Ectodermal cell (in vitro differentiated cells): Measurements from ENCODE around the gene TADA2A.
"Not testable (repeated sequence)": the region's sequence is repeated elsewhere in the genome, so short reads cannot be mapped to it uniquely, and the experiment has no call there.

Source experiments
- H3K27ac ChIP-seq: 2 replicates; pipeline ENCODE4 v1.7.0; 2013; ENCODE audit warnings: mild to moderate bottlenecking, low read depth, low read length; ENCODE audit not compliant: insufficient read depth, poor library complexity, severe bottlenecking
- H3K27me3 ChIP-seq: 2 replicates; pipeline ENCODE4 v1.7.0; 2013; ENCODE audit warnings: mild to moderate bottlenecking, low read length; ENCODE audit not compliant: insufficient read depth, control insufficient read depth, poor library complexity, severe bottlenecking
- H3K36me3 ChIP-seq: one replicate; pipeline ENCODE4 v1.7.0; 2013; ENCODE audit warnings: low read length; ENCODE audit not compliant: control insufficient read depth, insufficient read depth
- H3K4me1 ChIP-seq: one replicate; pipeline ENCODE4 v1.7.0; 2013; ENCODE audit warnings: low read length; ENCODE audit not compliant: control insufficient read depth, insufficient read depth
- H3K4me3 ChIP-seq: 2 replicates; pipeline ENCODE4 v1.7.0; 2013; ENCODE audit warnings: low read depth, low read length, control low read depth; ENCODE audit not compliant: insufficient read depth
- H3K9me3 ChIP-seq: 2 replicates; pipeline ENCODE4 v1.7.0; 2013; ENCODE audit warnings: mild to moderate bottlenecking, low read length, moderate library complexity; ENCODE audit not compliant: control insufficient read depth
- WGBS, 2 experiments: methylation state at CpG; one replicate each; pipeline ENCODE4 v1.1.7; 2013; ENCODE audit warnings: missing lambda C conversion rate in 2 of 2; 5-methylcytosine and 5-hydroxymethylcytosine counted together

The TADA2A gene

GRCh38 chr17:37429039-37429438 lies 22.4 kb downstream of the TADA2A start:
- Histone ChIP-seq H3K4me3 (no peak overlapping the region), H3K36me3 (peaks cover 21% of the 10 kb centered on the region), H3K27me3 (no peaks in the 10 kb centered on the region), H3K4me1 (no peaks in the 10 kb centered on the region), H3K9me3 (no peaks in the 10 kb centered on the region), H3K27ac (no peak overlapping the region)
- 93 to 98% methylated on average over 2 to 3 of the region's 3 CpGs for WGBS, 2 experiments

- H3K9me3 ChIP-seq, result no peaks in the 10 kb centered on the region
- no peak overlapping the region for H3K4me3 ChIP-seq
- no peaks in the 10 kb centered on the region for H3K4me1 ChIP-seq
- 89% methylated on average over 1 of the region's 1 CpG for WGBS, 2 experiments
- H3K36me3 ChIP-seq, result peaks cover 18% of the 10 kb centered on the region
- H3K27me3 ChIP-seq, result no peaks in the 10 kb centered on the region
- H3K27ac ChIP-seq, result no peak overlapping the region
These were observed 22.8 kb downstream of the TADA2A start for GRCh38 chr17:37429453-37429852.

GRCh38 chr17:37430051-37430627 lies 23.5 kb downstream of the TADA2A start:
- WGBS, 2 experiments, result 61 to 63% methylated on average over 1 of the region's 1 CpG
- H3K4me1 ChIP-seq, result no peaks in the 10 kb centered on the region
- H3K27me3 ChIP-seq, result no peaks in the 10 kb centered on the region
- peaks cover 11% of the 10 kb centered on the region for H3K36me3 ChIP-seq
- H3K9me3 ChIP-seq, result no peaks in the 10 kb centered on the region
- H3K27ac ChIP-seq, result no peak overlapping the region
- no peak overlapping the region for H3K4me3 ChIP-seq

- no peaks in the 10 kb centered on the region for H3K27me3 ChIP-seq
- no peak overlapping the region for H3K27ac ChIP-seq
- H3K4me3 ChIP-seq, result no peak overlapping the region
- no peaks in the 10 kb centered on the region for H3K4me1 ChIP-seq
- 92% methylated on average over 2 of the region's 2 CpGs; no CpG with 5 or more reads in 1 of the 2 experiments for WGBS, 2 experiments
- H3K36me3 ChIP-seq, result no peaks in the 10 kb centered on the region
- no peaks in the 10 kb centered on the region for H3K9me3 ChIP-seq
These were observed 26.0 kb downstream of the TADA2A start for GRCh38 chr17:37432671-37433070.

GRCh38 chr17:37438141-37438540 lies 31.5 kb downstream of the TADA2A start:
- H3K9me3 ChIP-seq, result no peaks in the 10 kb centered on the region
- no peak overlapping the region for H3K4me3 ChIP-seq
- peaks cover 18% of the 10 kb centered on the region for H3K36me3 ChIP-seq
- H3K27me3 ChIP-seq, result no peaks in the 10 kb centered on the region
- no peaks in the 10 kb centered on the region for H3K4me1 ChIP-seq
- H3K27ac ChIP-seq, result no peak overlapping the region
- 76 to 80% methylated on average over 3 to 4 of the region's 4 CpGs for WGBS, 2 experiments

GRCh38 chr17:37440424-37440823 lies 33.7 kb downstream of the TADA2A start:
- Histone ChIP-seq H3K9me3 (no peaks in the 10 kb centered on the region), H3K27me3 (no peaks in the 10 kb centered on the region), H3K36me3 (peaks cover 18% of the 10 kb centered on the region), H3K4me1 (no peaks in the 10 kb centered on the region), H3K4me3 (no peak overlapping the region), H3K27ac (no peak overlapping the region)
- 95 to 99% methylated on average over 2 of the region's 2 CpGs for WGBS, 2 experiments

- H3K4me1 ChIP-seq, H3K4me3 ChIP-seq, H3K9me3 ChIP-seq, H3K27me3 ChIP-seq, H3K27ac ChIP-seq: not testable (repeated sequence)
- H3K36me3 ChIP-seq, result peaks cover 18% of the 10 kb centered on the region
- WGBS, 2 experiments, result 92 to 96% methylated on average over 12 of the region's 12 CpGs
These were observed 34.8 kb downstream of the TADA2A start for GRCh38 chr17:37441369-37442014.

GRCh38 chr17:37446027-37446426 lies 39.3 kb downstream of the TADA2A start:
- 68 to 71% methylated on average over 3 of the region's 4 CpGs for WGBS, 2 experiments
- H3K4me1 ChIP-seq, result peaks cover 8% of the 10 kb centered on the region
- H3K36me3 ChIP-seq, result peaks cover 16% of the 10 kb centered on the region
- H3K4me3 ChIP-seq, result no peak overlapping the region
- no peaks in the 10 kb centered on the region for H3K9me3 ChIP-seq
- H3K27me3 ChIP-seq, result no peaks in the 10 kb centered on the region
- no peak overlapping the region for H3K27ac ChIP-seq

- 93 to 98% methylated on average over 1 of the region's 1 CpG for WGBS, 2 experiments
- Histone ChIP-seq H3K4me1 (peaks cover 8% of the 10 kb centered on the region), H3K27ac (no peak overlapping the region), H3K36me3 (peaks cover 10% of the 10 kb centered on the region), H3K27me3 (no peaks in the 10 kb centered on the region), H3K4me3 (no peak overlapping the region), H3K9me3 (no peaks in the 10 kb centered on the region)
These were observed 41.0 kb downstream of the TADA2A start for GRCh38 chr17:37447641-37448040.

GRCh38 chr17:37450112-37450511 lies 43.4 kb downstream of the TADA2A start:
- WGBS, 2 experiments, result 90 to 96% methylated on average over 6 of the region's 6 CpGs
- H3K4me1 ChIP-seq, result peaks cover 8% of the 10 kb centered on the region
- no peaks in the 10 kb centered on the region for H3K27me3 ChIP-seq
- H3K36me3 ChIP-seq, result peaks cover 5% of the 10 kb centered on the region
- H3K9me3 ChIP-seq, result no peaks in the 10 kb centered on the region
- H3K4me3 ChIP-seq, result no peak overlapping the region
- no peak overlapping the region for H3K27ac ChIP-seq
